Activated CD4-positive, alpha-beta T cell treated with anti-CD3 and anti-CD28 coated beads, Interleukin-2, amount 50 U/mL, for 24 hours (primary cell): ENCODE results near the gene ZSCAN25.
A peak's percentile ranks its signal among the peaks of the same experiment; 100 is the strongest.
"Not testable (repeated sequence)": the region's sequence is repeated elsewhere in the genome, so short reads cannot be mapped to it uniquely, and the experiment has no call there.

Source experiments
- DNase-seq, 2 donors: peaks; one replicate each; pipeline ENCODE4 v3.0.0-alpha.2; 2020; ENCODE audit warnings: low read depth in 1 of 2, low spot score in 1 of 2

The ZSCAN25 gene

DNA sequence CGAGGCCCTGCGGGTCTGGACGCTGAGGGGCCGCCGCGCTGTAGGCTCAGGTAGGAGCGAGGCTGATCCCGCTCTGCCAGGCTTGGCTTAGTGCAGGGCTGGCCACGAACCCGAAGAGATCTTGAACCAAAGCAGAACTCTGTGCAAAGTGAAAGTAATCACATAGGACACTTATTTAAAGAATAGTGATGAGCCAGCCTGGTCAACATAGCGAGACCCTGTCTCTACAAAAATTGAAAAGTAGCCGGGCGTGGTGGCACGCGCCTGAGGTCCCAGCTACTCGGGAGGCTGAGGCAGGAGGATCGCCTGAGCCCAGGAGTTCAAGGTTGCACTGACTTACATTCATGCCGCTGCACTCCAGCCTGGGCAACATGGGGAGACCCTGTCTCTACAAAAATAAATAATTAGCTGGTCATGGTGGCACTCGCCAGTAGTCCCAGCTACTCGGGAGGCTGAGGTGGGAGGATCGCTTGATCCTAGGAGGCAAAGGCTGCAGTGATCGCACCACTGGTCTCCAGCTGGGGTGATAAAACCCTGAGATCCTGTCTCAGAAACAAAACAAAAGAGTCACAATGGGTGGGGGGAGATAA lies 541 bp downstream of the ZSCAN25 start:
- no peak for DNase-seq

DNA sequence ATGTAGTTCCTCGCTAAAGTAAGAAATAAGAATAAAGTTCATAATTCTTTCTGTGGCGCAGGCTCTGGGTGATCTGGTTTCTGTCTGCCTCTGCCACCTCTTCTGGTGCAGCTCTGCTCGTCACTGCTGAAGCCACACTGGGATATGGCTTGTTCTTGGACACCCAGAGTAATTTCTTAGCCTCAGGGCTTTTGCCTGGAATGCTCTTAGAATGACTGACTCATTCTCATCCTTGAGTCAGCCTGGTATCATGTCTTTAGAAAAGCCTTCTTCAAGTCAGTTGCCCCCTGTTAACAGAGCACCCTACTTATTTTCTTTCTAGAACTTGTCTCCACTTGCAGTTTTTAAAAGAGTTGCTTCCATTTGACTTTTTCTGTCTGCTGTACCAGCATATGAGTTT lies 2.0 kb downstream of the ZSCAN25 start:
- DNase-seq = no peak

DNA sequence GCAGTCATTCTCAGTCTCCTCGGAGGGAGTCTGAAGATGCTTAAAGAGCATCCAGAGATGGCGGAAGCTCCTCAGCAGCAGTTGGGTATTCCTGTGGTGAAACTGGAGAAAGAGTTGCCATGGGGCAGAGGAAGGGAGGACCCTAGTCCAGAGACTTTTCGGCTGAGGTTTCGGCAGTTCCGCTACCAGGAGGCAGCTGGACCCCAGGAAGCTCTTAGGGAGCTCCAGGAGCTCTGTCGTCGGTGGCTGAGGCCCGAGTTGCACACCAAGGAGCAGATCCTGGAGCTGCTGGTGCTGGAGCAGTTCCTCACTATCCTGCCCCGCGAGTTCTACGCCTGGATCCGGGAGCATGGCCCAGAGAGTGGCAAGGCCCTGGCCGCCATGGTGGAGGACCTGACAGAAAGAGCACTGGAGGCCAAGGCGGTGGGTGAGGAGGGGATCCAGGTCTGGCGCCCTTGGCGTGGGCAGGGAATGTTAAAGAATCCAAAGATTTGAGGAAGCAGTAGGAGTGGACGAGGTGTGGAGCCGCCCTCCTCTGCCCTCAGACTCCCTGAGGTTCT lies 2.9 kb downstream of the ZSCAN25 start:
- DNase-seq = no peak

- DNase-seq = no peak
Observed at GRCh38 chr7:99621271-99621670, 4.5 kb downstream of the ZSCAN25 start.

DNA sequence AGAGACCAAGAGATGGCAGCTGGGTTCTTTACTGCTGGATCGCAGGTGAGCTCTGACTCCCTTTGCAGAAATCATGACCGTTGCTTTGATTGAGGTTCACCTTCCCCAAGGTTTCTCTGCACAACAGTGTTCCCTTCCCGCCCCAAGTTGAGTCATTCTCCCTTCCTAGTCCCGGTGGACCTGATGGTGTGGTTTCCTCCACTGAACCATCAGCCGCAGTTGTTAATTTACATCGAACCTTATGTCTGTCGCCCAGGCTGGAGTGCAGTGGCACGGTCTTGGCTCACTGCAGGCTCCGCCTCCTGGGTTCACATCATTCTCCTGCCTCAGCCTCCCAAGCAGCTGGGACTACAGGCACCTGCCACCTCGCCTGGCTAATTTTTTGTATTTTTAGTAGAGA lies 5.8 kb downstream of the ZSCAN25 start:
- no peak for DNase-seq

DNA sequence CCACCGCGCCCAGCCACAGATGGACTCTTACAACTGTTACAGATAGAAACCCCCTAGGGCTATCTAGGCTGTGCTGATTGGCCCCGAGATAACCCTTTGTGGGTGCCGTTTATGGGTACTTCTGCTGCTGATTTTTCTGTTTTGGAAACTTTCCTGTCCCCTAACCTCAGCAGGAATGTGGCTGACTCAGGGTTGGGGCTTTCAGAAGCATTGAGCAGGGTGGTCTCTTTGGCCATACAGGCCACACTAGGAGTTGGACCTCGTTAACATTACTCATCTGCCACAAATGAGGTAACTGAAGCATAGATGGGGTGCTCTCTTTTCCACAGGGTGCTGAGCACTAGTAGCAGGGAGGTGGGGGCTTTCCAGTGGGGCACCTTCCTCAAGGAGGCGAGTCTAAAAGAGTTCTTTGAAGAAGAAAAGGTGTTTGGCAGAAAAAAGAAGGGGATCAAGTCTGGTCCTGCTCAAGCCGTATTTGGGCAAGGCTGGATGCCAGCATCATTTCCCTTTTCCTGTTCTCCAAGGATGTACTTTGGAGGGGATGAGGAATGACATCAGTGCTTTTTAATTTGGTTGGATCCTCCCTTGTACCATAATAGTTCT lies 6.4 kb downstream of the ZSCAN25 start:
- no peak for DNase-seq

- no peak for DNase-seq
Observed at GRCh38 chr7:99623702-99624447, 7.1 kb downstream of the ZSCAN25 start.

DNA sequence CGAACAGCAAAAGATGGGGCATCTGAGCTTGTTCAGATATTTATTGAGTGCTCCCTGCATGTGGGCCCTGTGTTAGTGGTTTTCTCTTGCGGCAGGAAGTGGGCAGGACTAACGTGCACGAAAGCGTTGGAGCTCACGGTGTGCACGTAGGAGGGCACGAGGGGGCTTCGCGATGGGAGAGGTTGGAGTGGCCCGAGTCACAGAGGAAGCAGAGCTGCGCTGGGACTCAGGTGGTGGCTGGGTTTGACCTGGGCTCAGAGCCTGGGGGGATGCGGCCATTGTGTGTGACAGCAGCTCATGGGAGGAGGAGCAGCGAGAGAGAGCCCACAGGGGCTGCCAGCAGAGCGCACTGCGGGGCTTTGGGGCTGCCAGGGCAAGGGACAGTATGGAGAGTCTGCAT lies 7.7 kb downstream of the ZSCAN25 start:
- DNase-seq = peak in 1 of 2 donors; percentile 61

- DNase-seq = no peak
Observed at GRCh38 chr7:99625321-99625720, 8.6 kb downstream of the ZSCAN25 start.

- DNase-seq = no peak
Observed at GRCh38 chr7:99625961-99626360, 9.2 kb downstream of the ZSCAN25 start.

- no peak for DNase-seq
Observed at GRCh38 chr7:99626661-99627060, 9.9 kb downstream of the ZSCAN25 start.

- no peak for DNase-seq
Observed at GRCh38 chr7:99627513-99627912, 10.8 kb downstream of the ZSCAN25 start.

DNA sequence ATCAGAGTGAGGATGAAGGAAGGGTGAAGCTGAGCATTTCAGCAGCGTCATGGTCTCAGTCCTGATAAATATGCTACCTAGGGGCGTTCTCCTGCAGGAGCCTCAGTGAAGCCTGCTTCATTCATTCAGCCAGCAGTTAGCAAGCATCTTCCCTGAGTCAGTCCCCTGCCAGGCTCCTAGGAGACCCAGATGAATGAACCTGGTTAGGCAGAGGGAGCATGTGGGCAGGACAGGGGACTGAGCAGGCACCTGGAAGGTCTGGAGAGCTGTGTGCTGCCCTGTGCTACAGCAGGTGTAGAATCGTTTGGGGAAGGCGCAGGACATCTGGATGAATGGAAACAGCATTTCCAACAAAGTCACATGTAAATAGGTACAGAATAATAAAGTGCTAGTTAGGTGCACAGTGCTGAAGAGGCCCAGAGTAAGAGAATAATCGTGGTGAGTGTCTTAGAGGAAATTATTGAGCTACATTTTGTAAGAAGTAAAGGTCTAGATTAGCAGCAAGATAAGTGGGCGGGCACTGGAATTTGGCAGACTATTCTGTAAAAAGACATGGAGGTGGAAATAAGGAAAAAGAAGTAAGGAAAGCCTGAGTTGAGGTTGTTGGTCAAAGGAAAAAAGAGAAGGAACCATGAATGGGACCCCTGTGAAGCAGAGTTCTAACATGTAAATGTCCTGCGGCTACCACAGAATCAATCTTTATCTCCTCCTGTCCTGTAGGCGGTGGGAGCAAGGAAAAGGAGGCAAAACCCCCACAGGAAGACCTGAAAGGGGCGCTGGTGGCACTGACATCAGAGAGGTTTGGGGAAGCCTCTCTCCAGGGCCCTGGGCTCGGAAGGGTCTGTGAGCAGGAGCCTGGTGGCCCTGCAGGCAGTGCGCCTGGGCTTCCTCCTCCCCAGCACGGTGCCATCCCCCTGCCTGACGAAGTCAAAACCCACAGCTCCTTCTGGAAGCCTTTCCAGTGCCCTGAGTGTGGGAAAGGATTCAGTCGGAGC lies 12.0 kb downstream of the ZSCAN25 start:
- DNase-seq = no peak

- DNase-seq = no peak
Observed at GRCh38 chr7:99629643-99630042, 12.9 kb downstream of the ZSCAN25 start.

- DNase-seq = peak in 1 of 2 donors; percentile 54
Observed at GRCh38 chr7:99631295-99632109, 14.8 kb downstream of the ZSCAN25 start.

DNA sequence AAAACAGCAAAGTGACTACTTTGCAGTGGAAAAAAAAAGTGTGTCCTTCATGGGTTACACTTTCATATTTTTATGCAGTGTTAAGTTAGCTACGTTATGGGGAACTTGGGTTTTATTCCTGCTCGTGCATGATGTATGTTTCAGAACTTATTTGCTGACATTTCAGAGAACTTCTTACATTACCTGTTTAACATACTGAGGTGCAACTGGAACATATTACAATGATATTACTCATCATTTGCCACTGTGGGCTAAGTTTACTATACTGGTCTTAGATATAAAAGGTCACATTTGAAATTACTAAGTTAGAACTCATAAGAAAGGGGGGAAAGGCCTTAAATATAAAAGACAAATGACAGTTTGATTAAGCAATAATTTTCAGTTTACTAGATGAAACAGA lies 20.7 kb downstream of the ZSCAN25 start:
- not testable (repeated sequence) for DNase-seq

GRCh38 chr7:99638731-99639130 lies 22.0 kb downstream of the ZSCAN25 start:
- no peak for DNase-seq

GRCh38 chr7:99639267-99639666 lies 22.5 kb downstream of the ZSCAN25 start:
- no peak for DNase-seq

GRCh38 chr7:99642027-99642426 lies 25.3 kb downstream of the ZSCAN25 start:
- no peak for DNase-seq

GRCh38 chr7:99643464-99643863 lies 26.7 kb downstream of the ZSCAN25 start:
- no peak for DNase-seq
